GM12878 (cell line): Measurements from ENCODE around the gene FALEC. TPM values are rescaled to one million over a fixed set of nuclear protein-coding genes. Genes with fewer than 3 reads are reported as not detected.

ENCODE experiments used
- ATAC-seq: fragments of 200-7000 bp; cut with Tn5 transposase; 3 replicates; pipeline ENCODE4 v1.9.1; 2020; ENCODE audit warnings: mild to moderate bottlenecking, moderate library complexity
- BruUV-seq: library from RNA; stranded (reverse); fragments of 400-500 nt; replicated peaks from 2 replicates; lab custom pipeline; 2021; lab: Mats Ljungman, UMichigan
- CTCF ChIA-PET: fragments of 300-600 bp; sonication (Branson Sonifier 250); formaldehyde crosslinking; extraction: SDS; loops from one replicate; lab custom pipeline; 2021; ENCODE audit warnings: inconsistent platforms; lab: Yijun Ruan, JAX
- POLR2A ChIA-PET: fragments of 350-600 bp; formaldehyde crosslinking; extraction: SDS; loops from one replicate; lab custom pipeline; 2021; ENCODE audit warnings: inconsistent platforms; lab: Charles Lee
- RAD21 ChIA-PET: fragments of 300-600 bp; sonication (Branson Sonifier 250); formaldehyde crosslinking; loops from one replicate; lab custom pipeline; 2023; ENCODE audit warnings: antibody characterized with exemption; ENCODE audit not compliant: unreplicated experiment; lab: Charles Lee
- SMC1A ChIA-PET: fragments of 300-600 bp; sonication (Branson Sonifier 250); formaldehyde crosslinking; loops from one replicate; lab custom pipeline; 2023; ENCODE audit not compliant: unreplicated experiment, uncharacterized antibody; lab: Charles Lee
- DNase-seq: peaks from one replicate; pipeline ENCODE4 v3.0.0-alpha.2; 2011; ENCODE audit warnings: low read depth, low spot score
- FAIRE-seq: peaks from 3 replicates; lab custom pipeline; 2011; peaks lifted over from hg19 to GRCh38; lab: Jason Lieb, UNC
- H2AFZ ChIP-seq: 2 replicates; pipeline ENCODE4 v1.6.0; 2011; ENCODE audit warnings: low read depth, low read length, control low read depth; ENCODE audit not compliant: control insufficient read depth
- H3K27ac ChIP-seq: 2 replicates; pipeline ENCODE4 v1.5.1; 2011; ENCODE audit warnings: control low read depth; ENCODE audit not compliant: control insufficient read depth, insufficient read depth
- H3K27me3 ChIP-seq, 2 experiments: replicated peaks in 1 of 2; 2 replicates each; pipeline versions ENCODE4 v1.6.0 to v1.6.1; 2011; ENCODE audit warnings: low read length in 1 of 2; ENCODE audit not compliant: control insufficient read depth in 2 of 2, insufficient read depth in 2 of 2
- H3K36me3 ChIP-seq, 2 experiments: 2 replicates each; pipeline ENCODE4 v1.5.1; 2011; ENCODE audit warnings: low read length in 1 of 2; ENCODE audit not compliant: control insufficient read depth in 2 of 2, insufficient read depth in 2 of 2
- H3K4me1 ChIP-seq: 2 replicates; pipeline ENCODE4 v1.6.1; 2011; ENCODE audit warnings: mild to moderate bottlenecking, low read length, moderate library complexity, mixed read lengths; ENCODE audit not compliant: control insufficient read depth, insufficient read depth
- H3K4me2 ChIP-seq: 2 replicates; pipeline ENCODE4 v1.6.0; 2011; ENCODE audit warnings: control low read depth; ENCODE audit not compliant: control insufficient read depth, insufficient read depth
- H3K4me3 ChIP-seq: fragments of 200-600 bp; sonication (generic); 2 replicates; pipeline ENCODE4 v1.5.1; 2016
- H3K79me2 ChIP-seq: 2 replicates; pipeline ENCODE4 v1.6.0; 2011; ENCODE audit warnings: low read length; ENCODE audit not compliant: control insufficient read depth, insufficient read depth
- H3K9ac ChIP-seq: 2 replicates; pipeline ENCODE4 v1.8.0; 2011; ENCODE audit warnings: low read length, control low read depth, mixed read lengths; ENCODE audit not compliant: control insufficient read depth, insufficient read depth
- H3K9me3 ChIP-seq: replicated peaks from 3 replicates; pipeline ENCODE4 v1.5.1; 2011; ENCODE audit warnings: mild to moderate bottlenecking, low read length; ENCODE audit not compliant: control insufficient read depth, insufficient read depth
- H4K20me1 ChIP-seq: 2 replicates; pipeline ENCODE4 v1.6.0; 2011; ENCODE audit not compliant: control insufficient read depth, insufficient read depth
- ASH2L ChIP-seq: fragments of 300-600, 200-600 bp; sonication (generic); IDR thresholded peaks from 2 replicates; pipeline ENCODE4 v1.6.1; 2017; ENCODE audit warnings: low read depth, mild to moderate bottlenecking, borderline replicate concordance
- ATF7 ChIP-seq: fragments of 450-650 bp; IDR thresholded peaks from 2 replicates; pipeline ENCODE4 v1.6.1; 2016; ENCODE audit warnings: low read depth, mild to moderate bottlenecking
- EED ChIP-seq: sonication (generic); IDR thresholded peaks from 2 replicates; pipeline ENCODE4 v1.6.1; 2016; ENCODE audit warnings: antibody characterized with exemption, low read depth
- ETV6 ChIP-seq, 2 experiments: fragments of 450-650 bp in 1 of 2; IDR thresholded peaks in 1 of 2; conservative IDR thresholded peaks in 1 of 2; 2 replicates each; pipeline ENCODE4 v1.6.1; 2014; ENCODE audit warnings: antibody characterized with exemption in 1 of 2, borderline replicate concordance in 1 of 2, low read depth in 1 of 2, mild to moderate bottlenecking in 1 of 2, moderate library complexity in 1 of 2
- HDAC2 ChIP-seq: fragments of 200-600 bp; sonication (generic); IDR thresholded peaks from 2 replicates; pipeline ENCODE4 v1.6.1; 2017
- IKZF1 ChIP-seq: fragments of 450-650 bp; conservative IDR thresholded peaks from 2 replicates; pipeline ENCODE4 v1.6.1; 2017; ENCODE audit warnings: antibody characterized with exemption, mild to moderate bottlenecking
- IRF4 ChIP-seq: IDR thresholded peaks from 2 replicates; pipeline ENCODE4 v1.6.1; 2011; ENCODE audit warnings: low read depth, low read length
- JUND ChIP-seq: IDR thresholded peaks from 2 replicates; pipeline ENCODE4 v1.6.1; 2012; ENCODE audit warnings: low read depth, mild to moderate bottlenecking, low read length, improper control_type of control experiment, moderate library complexity
- KAT2A ChIP-seq: conservative IDR thresholded peaks from 2 replicates; pipeline ENCODE4 v1.6.1; 2011; ENCODE audit warnings: low read depth, low read length; ENCODE audit not compliant: control insufficient read depth
- KLF5 ChIP-seq: fragments of 450-650 bp; IDR thresholded peaks from 2 replicates; pipeline ENCODE4 v1.6.1; 2014; ENCODE audit warnings: mild to moderate bottlenecking; ENCODE audit not compliant: partially characterized antibody
- MXI1 ChIP-seq: fragments of 150-350 bp; IDR thresholded peaks from 2 replicates; pipeline ENCODE4 v1.6.1; 2011; ENCODE audit warnings: low read depth, mild to moderate bottlenecking, inconsistent platforms, low read length, improper control_type of control experiment
- NRF1 ChIP-seq: conservative IDR thresholded peaks from 2 replicates; pipeline ENCODE4 v1.6.1; 2011; ENCODE audit warnings: mild to moderate bottlenecking, low read depth, low read length, improper control_type of control experiment
- RELA ChIP-seq: fragments of 450-650 bp; IDR thresholded peaks from 2 replicates; pipeline ENCODE4 v1.8.0; 2014; ENCODE audit warnings: borderline replicate concordance; ENCODE audit not compliant: partially characterized antibody
- SIN3A ChIP-seq: IDR thresholded peaks from 2 replicates; pipeline ENCODE4 v1.6.1; 2012; ENCODE audit warnings: low read depth, low read length, improper control_type of control experiment
- SIX5 ChIP-seq: IDR thresholded peaks from 2 replicates; pipeline ENCODE4 v1.6.1; 2011; ENCODE audit warnings: mild to moderate bottlenecking, low read depth, low read length, moderate library complexity; ENCODE audit not compliant: severe bottlenecking
- SMAD1 ChIP-seq: fragments of 450-650 bp; IDR thresholded peaks from 2 replicates; pipeline ENCODE4 v1.6.1; 2018; ENCODE audit warnings: mild to moderate bottlenecking, low read depth; ENCODE audit not compliant: partially characterized antibody
- SMC3 ChIP-seq: IDR thresholded peaks from 2 replicates; pipeline ENCODE4 v1.6.1; 2011; ENCODE audit warnings: low read length, improper control_type of control experiment, borderline replicate concordance
- SP1 ChIP-seq: IDR thresholded peaks from one replicate; pipeline ENCODE4 v1.6.1; 2011; ENCODE audit warnings: low read depth, low read length
- STAT3 ChIP-seq: IDR thresholded peaks from 2 replicates; pipeline ENCODE4 v1.6.1; 2011; ENCODE audit warnings: low read depth, low read length, improper control_type of control experiment
- SUZ12 ChIP-seq: fragments of 200-600 bp; sonication (generic); IDR thresholded peaks from one replicate; pipeline ENCODE4 v1.6.1; 2018; ENCODE audit warnings: antibody characterized with exemption, mild to moderate bottlenecking; ENCODE audit not compliant: unreplicated experiment
- TARDBP ChIP-seq: IDR thresholded peaks from 2 replicates; pipeline ENCODE4 v1.6.1; 2016; ENCODE audit warnings: borderline replicate concordance
- ZNF217 ChIP-seq: fragments of 450-650 bp; IDR thresholded peaks from 2 replicates; pipeline ENCODE4 v1.6.1; 2017; ENCODE audit warnings: antibody characterized with exemption, mild to moderate bottlenecking
- WGBS: methylation state at CpG from one replicate; pipeline ENCODE4 v1.1.6; 2016; ENCODE audit warnings: low lambda C conversion rate; ENCODE audit not compliant: insufficient replicate concordance, insufficient coverage; ENCODE audit errors: missing lambda C conversion rate; 5-methylcytosine and 5-hydroxymethylcytosine counted together
- in situ Hi-C: fragments of 300-500 bp; cut with MboI; formaldehyde crosslinking; loops from 9 replicates; pipeline ENCODE4 v1.14.3; 2018; ENCODE audit warnings: mixed read lengths
- intact Hi-C: fragments of 100-400 bp; cut with micrococcal nuclease; formaldehyde crosslinking; loops from one replicate; pipeline ENCODE4 v1.14.2; 2022; ENCODE audit not compliant: unreplicated experiment
- polyA plus RNA-seq, 11 experiments: library from polyadenylated mRNA; depleted of rRNA in 4 of 11; unstranded in 6 of 11; stranded (reverse) in 5 of 11; fragments of >200 nt; fragmentation: Nextera tagmentation in 4 of 11; fragmentation: Illumina TruSeq in 1 of 11; extraction: Ambion mirVana in 4 of 11; extraction: Trizol in 1 of 11; gene quantifications; 1 replicate in 1 of 11; 2 replicates in 10 of 11; pipeline versions ENCODE4 v1.2.1 to v1.2.3, GENCODE V29; 2011 to 2016; ENCODE audit warnings: inconsistent platforms in 2 of 11, missing spikeins in 2 of 11, low read depth in 1 of 11
- total RNA-seq, 4 experiments: library from RNA; depleted of rRNA in 3 of 4; stranded (reverse); fragments of >200 nt in 3 of 4; fragmentation: Illumina TruSeq in 1 of 4; extraction: Trizol in 1 of 4; gene quantifications; 2 replicates each; pipeline versions ENCODE4 v1.2.1 to v1.2.3, GENCODE V29; 2013 to 2021
- TF ChIP-seq, protein P1 (sequence below): fragments of 450-650 bp; IDR thresholded peaks from 2 replicates; pipeline ENCODE4 v1.6.1; 2017; ENCODE audit warnings: low read depth, mild to moderate bottlenecking, moderate library complexity

The FALEC gene
- total and polyA plus RNA-seq, 10 of the 15 experiments (the other 5 are each of a cell fraction or from before 2014, with no cell fraction given), result 0.21 to 0.71 (median 0.32) TPM; not detected in 3

DNA sequence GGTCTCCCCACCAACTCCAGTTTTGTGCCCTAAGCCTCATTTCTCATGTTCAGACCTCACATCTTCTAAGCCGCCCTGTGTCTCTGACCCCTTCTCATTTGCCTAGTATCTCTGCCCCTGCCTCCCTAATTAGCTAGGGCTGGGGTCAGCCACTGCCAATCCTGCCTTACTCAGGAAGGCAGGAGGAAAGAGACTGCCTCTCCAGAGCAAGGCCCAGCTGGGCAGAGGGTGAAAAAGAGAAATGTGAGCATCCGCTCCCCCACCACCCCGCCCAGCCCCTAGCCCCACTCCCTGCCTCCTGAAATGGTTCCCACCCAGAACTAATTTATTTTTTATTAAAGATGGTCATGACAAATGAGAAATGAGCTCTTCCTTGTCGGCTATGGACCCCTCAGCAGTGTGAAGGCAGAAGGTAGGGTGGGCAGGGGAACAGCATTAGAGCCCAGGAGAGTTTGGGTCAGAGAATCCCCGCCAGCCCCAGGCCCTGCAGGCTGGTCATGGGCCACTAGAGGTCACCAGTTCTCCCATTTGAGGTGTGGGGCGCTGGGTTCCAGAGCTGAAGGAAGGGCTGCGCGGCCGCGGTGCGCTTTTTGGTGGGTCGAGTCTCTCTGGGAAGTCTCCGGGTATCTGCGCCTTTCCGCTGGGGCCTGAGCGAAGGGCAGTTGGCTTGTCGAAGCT, 45.2 kb downstream of the FALEC start:
- no peaks in the 10 kb centered on the region for H3K9me3 ChIP-seq
- ChIA-PET SMC1A (interaction anchor here (0.6 to 12.5 kb wide), 25 partner anchors 12 to 386 kb away, joined by 3 to 388 read pairs (median 5); partner anchors contain the start of genes CTSS, ENSA, FALEC and GOLPH3L), RAD21 (interaction anchor here (0.5 to 12.1 kb wide), 24 partner anchors 16 to 436 kb away, joined by 3 to 387 read pairs (median 4); partner anchors contain the start of genes CTSS, ENSA, FALEC and GOLPH3L), POLR2A (interaction anchor here (0.5 to 11.4 kb wide), 11 partner anchors 16 to 509 kb away, joined by 3 to 324 read pairs (median 4); partner anchors contain the start of genes ENSA, GOLPH3L and MCL1), CTCF (interaction anchor here (0.6 to 13.7 kb wide), 69 partner anchors 10 to 445 kb away, joined by 3 to 390 read pairs (median 5); partner anchors contain the start of genes ANXA9, ARNT, CA14 and CTSS)
- no peaks in the 10 kb centered on the region for H3K36me3 ChIP-seq
- peak overlapping the region; percentile 98 for H3K9ac ChIP-seq
- intact Hi-C loops (loop anchor here (1.0 to 5.0 kb wide), 6 partner anchors 61 to 417 kb away; partner anchors contain the start of genes CTSS, GOLPH3L and SETDB1), in situ Hi-C loops (no loop called here)
- FAIRE-seq (peak; percentile 49), DNase-seq (no peak), ATAC-seq (peak; percentile 66)
- no TSS peak for BruUV-seq
- peak overlapping the region; percentile 80 for H3K4me3 ChIP-seq
- 14% methylated on average over 17 of the region's 17 CpGs for WGBS
- H3K4me1 ChIP-seq, result peaks cover 29% of the 10 kb centered on the region
- peak overlapping the region; percentile 97 for H3K4me2 ChIP-seq
- no peaks in the 10 kb centered on the region for H4K20me1 ChIP-seq
- peak overlapping the region; percentile 66 for H2AFZ ChIP-seq
- H3K27me3 ChIP-seq, result no peaks in the 10 kb centered on the region
- H3K79me2 ChIP-seq, result peaks cover 32% of the 10 kb centered on the region
- peak overlapping the region; percentile 98 for H3K27ac ChIP-seq
- peak; percentile 10 for TF ChIP-seq RELA
- TF ChIP-seq KLF5, result no peak
- TF ChIP-seq SUZ12, result no peak
- TF ChIP-seq ETV6 (conservative IDR thresholded peaks at IDR 0.05 in 1 of 2, IDR thresholded peaks at IDR 0.05 in 1 of 2; ENCODE audit: borderline replicate concordance in 1 of 2, low read depth in 1 of 2), result no peak
- peak; percentile 25; the same call in 1 of the 2 replicates for TF ChIP-seq NRF1
- no peak for TF ChIP-seq ZNF217
- TF ChIP-seq SIX5, result no peak
- peak; percentile 41; the same call in 1 of the 2 replicates for TF ChIP-seq SIN3A
- no peak for TF ChIP-seq JUND
- TF ChIP-seq ASH2L, result no peak
- TF ChIP-seq IKZF1, result no peak
- peak; percentile 79 for TF ChIP-seq SMC3
- TF ChIP-seq IRF4, result 0 out of 2 replicates have a peak, but pooled peaks have one; percentile 19
- no peak; the same call in 1 of the 2 replicates for TF ChIP-seq EED
- TF ChIP-seq ATF7, result no peak
- no peak for TF ChIP-seq SMAD1
- TF ChIP-seq KAT2A, result no peak
- TF ChIP-seq STAT3, result no peak
- TF ChIP-seq SP1, result no peak
- TF ChIP-seq TARDBP, result no peak
- TF ChIP-seq MXI1, result peak; percentile 55; the same call in 1 of the 2 replicates
- TF ChIP-seq HDAC2, result no peak
- TF ChIP-seq, protein P1, sequence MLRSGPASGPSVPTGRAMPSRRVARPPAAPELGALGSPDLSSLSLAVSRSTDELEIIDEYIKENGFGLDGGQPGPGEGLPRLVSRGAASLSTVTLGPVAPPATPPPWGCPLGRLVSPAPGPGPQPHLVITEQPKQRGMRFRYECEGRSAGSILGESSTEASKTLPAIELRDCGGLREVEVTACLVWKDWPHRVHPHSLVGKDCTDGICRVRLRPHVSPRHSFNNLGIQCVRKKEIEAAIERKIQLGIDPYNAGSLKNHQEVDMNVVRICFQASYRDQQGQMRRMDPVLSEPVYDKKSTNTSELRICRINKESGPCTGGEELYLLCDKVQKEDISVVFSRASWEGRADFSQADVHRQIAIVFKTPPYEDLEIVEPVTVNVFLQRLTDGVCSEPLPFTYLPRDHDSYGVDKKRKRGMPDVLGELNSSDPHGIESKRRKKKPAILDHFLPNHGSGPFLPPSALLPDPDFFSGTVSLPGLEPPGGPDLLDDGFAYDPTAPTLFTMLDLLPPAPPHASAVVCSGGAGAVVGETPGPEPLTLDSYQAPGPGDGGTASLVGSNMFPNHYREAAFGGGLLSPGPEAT, result peak; percentile 31; the same call in 1 of the 2 replicates
